ENCODE results near the gene MCM5. TPM values are rescaled to one million over a fixed set of nuclear protein-coding genes. Genes with fewer than 3 reads are reported as not detected.

The MCM5 gene
- total and polyA plus RNA-seq, 7 donors, result 9.9 to 42.6 (median 13.4) TPM

- intact Hi-C loops (cut with DNase I), result loop anchor here (2.0 kb wide), 1 partner anchor 17 kb away; no protein-coding TSS in a partner anchor
- peak; percentile 73 for DNase-seq
- Histone ChIP-seq H3K27me3 (no peaks in the 10 kb centered on the region), H3K9me3 (no peaks in the 10 kb centered on the region), H3K4me3 (peak overlapping the region; percentile 44 to 63 (median 59)), H3K36me3 (peaks cover 0 to 1% (median under 1%) of the 10 kb centered on the region in 4 donors), H3K27ac (peak overlapping the region; percentile 79 to 86 (median 85)), H3K4me1 (peaks cover 0 to 27% (median 24%) of the 10 kb centered on the region in 4 donors)
- TF ChIP-seq, protein P1, sequence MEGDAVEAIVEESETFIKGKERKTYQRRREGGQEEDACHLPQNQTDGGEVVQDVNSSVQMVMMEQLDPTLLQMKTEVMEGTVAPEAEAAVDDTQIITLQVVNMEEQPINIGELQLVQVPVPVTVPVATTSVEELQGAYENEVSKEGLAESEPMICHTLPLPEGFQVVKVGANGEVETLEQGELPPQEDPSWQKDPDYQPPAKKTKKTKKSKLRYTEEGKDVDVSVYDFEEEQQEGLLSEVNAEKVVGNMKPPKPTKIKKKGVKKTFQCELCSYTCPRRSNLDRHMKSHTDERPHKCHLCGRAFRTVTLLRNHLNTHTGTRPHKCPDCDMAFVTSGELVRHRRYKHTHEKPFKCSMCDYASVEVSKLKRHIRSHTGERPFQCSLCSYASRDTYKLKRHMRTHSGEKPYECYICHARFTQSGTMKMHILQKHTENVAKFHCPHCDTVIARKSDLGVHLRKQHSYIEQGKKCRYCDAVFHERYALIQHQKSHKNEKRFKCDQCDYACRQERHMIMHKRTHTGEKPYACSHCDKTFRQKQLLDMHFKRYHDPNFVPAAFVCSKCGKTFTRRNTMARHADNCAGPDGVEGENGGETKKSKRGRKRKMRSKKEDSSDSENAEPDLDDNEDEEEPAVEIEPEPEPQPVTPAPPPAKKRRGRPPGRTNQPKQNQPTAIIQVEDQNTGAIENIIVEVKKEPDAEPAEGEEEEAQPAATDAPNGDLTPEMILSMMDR (IDR thresholded peaks at IDR 0.05), result no peak
- TF ChIP-seq EP300 (IDR thresholded peaks at IDR 0.05) (no peak), POLR2A (IDR thresholded peaks at IDR 0.05) (no peak), POLR2AphosphoS5 (IDR thresholded peaks at IDR 0.05) (no peak)
- WGBS, 2 donors, result 49 to 78% methylated on average over 5 of the region's 5 CpGs
Measured at GRCh38 chr22:35381424-35382009, 18.4 kb upstream of the MCM5 start.

GRCh38 chr22:35383679-35384071 is 16.3 kb upstream of the MCM5 start:
- intact Hi-C loops (cut with DNase I), result no loop called here
- DNase-seq, result no peak
- no peak overlapping the region for H3K27ac ChIP-seq
- TF ChIP-seq EP300 (IDR thresholded peaks at IDR 0.05) (no peak), POLR2AphosphoS5 (IDR thresholded peaks at IDR 0.05) (no peak), POLR2A (IDR thresholded peaks at IDR 0.05) (no peak)
- TF ChIP-seq, protein P1 (IDR thresholded peaks at IDR 0.05), result no peak
- H3K9me3 ChIP-seq, result no peaks in the 10 kb centered on the region
- peaks cover 0 to 17% (median 15%) of the 10 kb centered on the region in 4 donors for H3K4me1 ChIP-seq
- H3K27me3 ChIP-seq, result no peaks in the 10 kb centered on the region
- 86 to 87% methylated on average over 3 of the region's 3 CpGs for WGBS, 2 donors
- no peak overlapping the region for H3K4me3 ChIP-seq
- peaks cover 0 to 15% (median 10%) of the 10 kb centered on the region in 4 donors for H3K36me3 ChIP-seq

GRCh38 chr22:35384527-35384926 is 15.4 kb upstream of the MCM5 start:
- Histone ChIP-seq H3K27me3 (no peaks in the 10 kb centered on the region), H3K4me3 (no peak overlapping the region), H3K4me1 (peaks cover 0 to 17% (median 15%) of the 10 kb centered on the region in 4 donors), H3K27ac (no peak overlapping the region), H3K9me3 (no peaks in the 10 kb centered on the region), H3K36me3 (peaks cover 0 to 16% (median 10%) of the 10 kb centered on the region in 4 donors)
- intact Hi-C loops (cut with DNase I), result no loop called here
- TF ChIP-seq POLR2A (IDR thresholded peaks at IDR 0.05) (no peak), EP300 (IDR thresholded peaks at IDR 0.05) (no peak), POLR2AphosphoS5 (IDR thresholded peaks at IDR 0.05) (no peak)
- TF ChIP-seq, protein P1 (IDR thresholded peaks at IDR 0.05), result no peak
- DNase-seq, result no peak
- 74 to 85% methylated on average over 4 of the region's 4 CpGs for WGBS, 2 donors

DNA sequence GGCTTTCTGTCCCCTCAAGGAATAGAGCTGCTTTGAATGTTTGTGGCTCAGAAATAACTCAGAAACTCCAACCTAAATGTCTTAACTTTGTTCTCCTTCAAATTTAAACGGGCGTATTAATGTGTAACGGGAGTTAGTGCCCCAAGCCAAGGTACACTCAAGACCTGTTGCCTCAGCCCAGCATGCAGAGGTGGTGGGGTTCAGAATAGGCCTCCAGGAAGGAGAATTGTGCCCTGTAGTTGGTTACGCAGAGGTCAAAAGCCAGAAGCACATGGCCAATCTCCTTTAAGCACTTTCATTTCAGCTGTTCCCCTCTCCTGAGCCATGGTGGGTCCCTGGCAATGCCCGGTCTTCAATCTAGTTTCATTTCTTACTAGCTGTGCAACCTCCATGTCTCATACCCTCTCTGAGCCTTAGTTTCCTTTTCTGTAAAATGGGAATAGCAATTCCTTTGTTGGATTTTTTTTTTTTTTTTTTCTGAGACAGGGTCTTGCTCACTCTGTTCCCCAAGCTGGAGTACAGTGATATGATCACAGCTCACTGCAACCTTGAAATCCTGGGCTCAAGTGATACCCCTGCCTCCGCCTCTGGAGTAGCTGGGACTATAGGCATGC is 14.9 kb upstream of the MCM5 start:
- intact Hi-C loops (cut with DNase I), result no loop called here
- Histone ChIP-seq H3K27me3 (no peaks in the 10 kb centered on the region), H3K36me3 (peaks cover 0 to 22% (median 10%) of the 10 kb centered on the region in 4 donors), H3K9me3 (no peaks in the 10 kb centered on the region), H3K27ac (no peak overlapping the region), H3K4me3 (no peak overlapping the region), H3K4me1 (peaks cover 0 to 16% (median 15%) of the 10 kb centered on the region in 4 donors)
- 69 to 75% methylated on average over 6 of the region's 6 CpGs for WGBS, 2 donors
- DNase-seq, result no peak
- TF ChIP-seq POLR2AphosphoS5 (IDR thresholded peaks at IDR 0.05), result no peak
- no peak for TF ChIP-seq POLR2A (IDR thresholded peaks at IDR 0.05)
- TF ChIP-seq, protein P1 (IDR thresholded peaks at IDR 0.05), result no peak
